HCT116 (cell line): Measurements from ENCODE around the gene MYRF. TPM values are rescaled to one million over a fixed set of nuclear protein-coding genes. Genes with fewer than 3 reads are reported as not detected.

Source experiments
- ATAC-seq: fragments of 200-7000 bp; cut with Tn5 transposase; 2 replicates; pipeline ENCODE4 v1.9.1; 2020; ENCODE audit warnings: mild to moderate bottlenecking, moderate library complexity
- BruUV-seq: library from RNA; stranded (reverse); fragments of 400-500 nt; replicated peaks from 2 replicates; lab custom pipeline; 2021; lab: Mats Ljungman, UMichigan
- CTCF ChIA-PET: fragments of 300-600 bp; sonication (Branson Sonifier 250); formaldehyde crosslinking; loops from one replicate; lab custom pipeline; 2021; ENCODE audit warnings: antibody characterized with exemption; lab: Charles Lee
- POLR2A ChIA-PET: fragments of 300-600, 350-600 bp; sonication (Branson Sonifier 250); formaldehyde crosslinking; loops from one replicate; lab custom pipeline; 2021; ENCODE audit warnings: antibody characterized with exemption; lab: Charles Lee
- RAD21 ChIA-PET, 2 experiments: fragments of 300-600 bp; sonication (Branson Sonifier 250); formaldehyde crosslinking; loops; one replicate each; lab custom pipeline; 2023; ENCODE audit warnings: low total read pairs in 2 of 2; ENCODE audit not compliant: uncharacterized antibody in 2 of 2, unreplicated experiment in 2 of 2, low non-redundant PET in 1 of 2; lab: Charles Lee
- DNase-seq: peaks from one replicate; pipeline ENCODE4 v3.0.0-alpha.2; 2010; ENCODE audit warnings: low read depth, low spot score
- H2AFZ ChIP-seq: fragments of 200-600 bp; shearing (Covaris generic), sonication (generic); 2 replicates; pipeline ENCODE4 v1.6.1; 2017; ENCODE audit warnings: low read depth, mixed run types, mixed read lengths, antibody characterized with exemption, low read length; ENCODE audit not compliant: poor library complexity, severe bottlenecking
- H3K27ac ChIP-seq: 2 replicates; pipeline ENCODE4 v1.5.1; 2012; ENCODE audit warnings: low read depth, low read length
- H3K27me3 ChIP-seq: fragments of 200-600 bp; sonication (generic); 2 replicates; pipeline ENCODE4 v1.6.1; 2016; ENCODE audit warnings: mixed run types, low read length, mixed read lengths; ENCODE audit not compliant: insufficient read depth
- H3K36me3 ChIP-seq, 2 experiments: fragments of 200-500 bp in 1 of 2; fragments of 200-600 bp in 1 of 2; sonication (Bioruptor generic) in 1 of 2; sonication (generic) in 1 of 2; 2 replicates each; pipeline versions ENCODE4 v1.5.1 to v1.6.1; 2014 to 2016; ENCODE audit warnings: low read length in 2 of 2, inconsistent platforms in 1 of 2, mixed read lengths in 1 of 2, mixed run types in 1 of 2; ENCODE audit not compliant: insufficient read depth in 2 of 2, control insufficient read depth in 1 of 2
- H3K4me1 ChIP-seq, 2 experiments: fragments of 200-600 bp in 1 of 2; sonication (generic) in 1 of 2; 2 replicates each; pipeline versions ENCODE4 v1.5.1 to v1.6.1; 2012 to 2017; ENCODE audit warnings: low read length in 2 of 2, inconsistent platforms in 1 of 2, mild to moderate bottlenecking in 1 of 2, mixed read lengths in 1 of 2, mixed run types in 1 of 2, moderate library complexity in 1 of 2; ENCODE audit not compliant: insufficient read depth in 2 of 2, control insufficient read depth in 1 of 2
- H3K4me2 ChIP-seq: fragments of 200-600 bp; sonication (generic); 2 replicates; pipeline ENCODE4 v1.6.1; 2017; ENCODE audit warnings: mixed run types, low read length, mixed read lengths
- H3K4me3 ChIP-seq, 2 experiments: fragments of 200-600 bp in 1 of 2; sonication (generic) in 1 of 2; replicated peaks in 1 of 2; 2 replicates each; pipeline ENCODE4 v1.5.1; 2011 to 2016; ENCODE audit warnings: low read length in 2 of 2, control low read depth in 1 of 2, low read depth in 1 of 2, mild to moderate bottlenecking in 1 of 2, mixed read lengths in 1 of 2, mixed run types in 1 of 2
- H3K79me2 ChIP-seq: fragments of 200-600 bp; sonication (generic); 2 replicates; pipeline ENCODE4 v1.6.1; 2017; ENCODE audit warnings: mild to moderate bottlenecking, mixed run types, low read length, moderate library complexity, mixed read lengths; ENCODE audit not compliant: insufficient read depth
- H3K9ac ChIP-seq: fragments of 200-600 bp; sonication (generic); 2 replicates; pipeline ENCODE4 v1.6.1; 2016; ENCODE audit warnings: low read length, mixed read lengths
- H3K9me2 ChIP-seq: fragments of 200-600 bp; sonication (generic), shearing (Covaris generic); 2 replicates; pipeline ENCODE4 v1.6.1; 2017; ENCODE audit warnings: mixed run types, mild to moderate bottlenecking, moderate library complexity; ENCODE audit not compliant: insufficient read depth
- H3K9me3 ChIP-seq, 2 experiments: fragments of 200-500 bp in 1 of 2; fragments of 200-600 bp in 1 of 2; sonication (Bioruptor generic) in 1 of 2; sonication (generic) in 1 of 2; 2 replicates each; pipeline ENCODE4 v1.6.1; 2014 to 2017; ENCODE audit warnings: low read length in 2 of 2, mixed read lengths in 2 of 2, inconsistent platforms in 1 of 2, low read depth in 1 of 2, mild to moderate bottlenecking in 1 of 2, mixed run types in 1 of 2, moderate library complexity in 1 of 2; ENCODE audit not compliant: control insufficient read depth in 1 of 2, insufficient read depth in 1 of 2
- H4K20me1 ChIP-seq: fragments of 200-600 bp; sonication (generic), shearing (Covaris generic); 2 replicates; pipeline ENCODE4 v1.6.1; 2017; ENCODE audit warnings: mixed run types, mild to moderate bottlenecking, moderate library complexity; ENCODE audit not compliant: insufficient read depth
- CBX3 ChIP-seq: IDR thresholded peaks from 2 replicates; pipeline ENCODE4 v1.6.1; 2012; ENCODE audit warnings: low read depth
- EGR1 ChIP-seq: IDR thresholded peaks from 2 replicates; pipeline ENCODE4 v1.6.1; 2012; ENCODE audit warnings: low read depth
- ELF1 ChIP-seq: IDR thresholded peaks from 2 replicates; pipeline ENCODE4 v1.6.1; 2012; ENCODE audit warnings: low read depth, borderline replicate concordance
- EZH2 ChIP-seq: fragments of 200-600 bp; sonication (generic); IDR thresholded peaks from 2 replicates; pipeline ENCODE4 v1.6.1; 2017; ENCODE audit warnings: antibody characterized with exemption, mixed run types
- EZH2phosphoT487 ChIP-seq: fragments of 200-600 bp; IDR thresholded peaks from 2 replicates; pipeline ENCODE4 v1.6.1; 2018; ENCODE audit warnings: antibody characterized with exemption, borderline replicate concordance
- FOSL1 ChIP-seq: IDR thresholded peaks from 2 replicates; pipeline ENCODE4 v1.6.1; 2012; ENCODE audit warnings: low read depth
- JUND ChIP-seq: IDR thresholded peaks from 2 replicates; pipeline ENCODE4 v1.6.1; 2012
- POLR2A ChIP-seq: IDR thresholded peaks from 2 replicates; pipeline ENCODE4 v1.7.0; 2011; ENCODE audit warnings: borderline replicate concordance; ENCODE audit not compliant: insufficient read depth, insufficient read length; ENCODE audit errors: extremely low read depth
- RAD21 ChIP-seq: IDR thresholded peaks from 2 replicates; pipeline ENCODE4 v1.6.1; 2012; ENCODE audit warnings: low read depth, mild to moderate bottlenecking
- SIN3A ChIP-seq: IDR thresholded peaks from 2 replicates; pipeline ENCODE4 v1.6.1; 2012; ENCODE audit warnings: low read depth
- SP1 ChIP-seq: IDR thresholded peaks from 2 replicates; pipeline ENCODE4 v1.6.1; 2012; ENCODE audit warnings: low read depth
- SRF ChIP-seq: IDR thresholded peaks from 2 replicates; pipeline ENCODE4 v1.6.1; 2012; ENCODE audit warnings: low read depth
- TCF7L2 ChIP-seq: IDR thresholded peaks from 2 replicates; pipeline ENCODE4 v1.7.0; 2011; ENCODE audit warnings: borderline replicate concordance, inconsistent platforms; ENCODE audit not compliant: insufficient read depth, insufficient read length; ENCODE audit errors: extremely low read depth
- ZBTB33 ChIP-seq: IDR thresholded peaks from 2 replicates; pipeline ENCODE4 v1.6.1; 2011; ENCODE audit warnings: mild to moderate bottlenecking, low read length, moderate library complexity; ENCODE audit not compliant: insufficient replicate concordance; ENCODE audit errors: extremely low read depth
- intact Hi-C: fragments of 100-400 bp; cut with micrococcal nuclease; formaldehyde crosslinking; loops from 2 replicates; pipeline ENCODE4 v1.10.0; 2022
- total RNA-seq: library from RNA; stranded (reverse); gene quantifications from one replicate; pipeline ENCODE4 v1.2.1, GENCODE V29; 2021; ENCODE audit not compliant: unreplicated experiment

MYRF gene
- total RNA-seq, 1 experiment from 2014 or later: 52.3 TPM

GRCh38 chr11:61782841-61783240 lies 30.4 kb downstream of the MYRF start:
- H3K4me2 ChIP-seq: no peak overlapping the region
- no peak overlapping the region for H3K9ac ChIP-seq
- H2AFZ ChIP-seq: no peak overlapping the region
- no peak for ATAC-seq
- ChIA-PET RAD21 (no interaction called here), CTCF (interaction anchor here (0.5 kb wide), 1 partner anchor 16 kb away, joined by 3 read pairs; no protein-coding TSS in a partner anchor), POLR2A (interaction anchor here (1.1 kb wide), 1 partner anchor 9 kb away, joined by 3 read pairs; no protein-coding TSS in a partner anchor)
- no peak for DNase-seq
- TF ChIP-seq EZH2phosphoT487: no peak
- TF ChIP-seq TCF7L2: no peak
- TF ChIP-seq RAD21: no peak
- no peak for TF ChIP-seq POLR2A
- TF ChIP-seq SP1: no peak
- TF ChIP-seq SRF: no peak
- no peak for TF ChIP-seq EZH2
- no peak for TF ChIP-seq ELF1
- no peak for TF ChIP-seq CBX3
- no peak for TF ChIP-seq FOSL1
- no peak for TF ChIP-seq ZBTB33
- TF ChIP-seq SIN3A: no peak
- TF ChIP-seq EGR1: no peak
- TF ChIP-seq JUND: no peak
- intact Hi-C loops: no loop called here
- no TSS peak for BruUV-seq
- H3K4me1 ChIP-seq: no peaks in the 10 kb centered on the region
- no peaks in the 10 kb centered on the region for H3K9me3 ChIP-seq
- no peaks in the 10 kb centered on the region for H3K9me2 ChIP-seq
- no peaks in the 10 kb centered on the region for H4K20me1 ChIP-seq
- no peak overlapping the region for H3K4me3 ChIP-seq
- H3K36me3 ChIP-seq: peaks cover 10 to 30% of the 10 kb centered on the region in 2 experiments; a peak in 3 of 4 replicates
- no peaks in the 10 kb centered on the region for H3K79me2 ChIP-seq
- no peaks in the 10 kb centered on the region for H3K27me3 ChIP-seq
- H3K27ac ChIP-seq: no peak overlapping the region
